HEK293 (cell line): Measurements from ENCODE around the gene CIDEB.

ENCODE experiments used
- CTCF ChIA-PET: fragments of 350-600 bp; formaldehyde crosslinking; extraction: SDS; loops from one replicate; lab custom pipeline; 2021; ENCODE audit warnings: antibody characterized with exemption; lab: Yijun Ruan, JAX
- POLR2A ChIA-PET: fragments of 300-600 bp; formaldehyde crosslinking; extraction: SDS; loops from one replicate; lab custom pipeline; 2020; ENCODE audit warnings: antibody characterized with exemption, inconsistent platforms; lab: Yijun Ruan, JAX
- H3K27ac ChIP-seq: fragments of 200-500 bp; sonication (Bioruptor generic); 2 replicates; pipeline ENCODE4 v1.5.1; 2014; ENCODE audit warnings: low read depth, low read length, control low read depth, inconsistent platforms; ENCODE audit errors: extremely low read depth
- H3K36me3 ChIP-seq, 2 experiments: fragments of 200-500 bp in 1 of 2; sonication (Bioruptor generic) in 1 of 2; 1 replicate in 1 of 2; 2 replicates in 1 of 2; pipeline ENCODE4 v1.5.1; 2014 to 2017; ENCODE audit warnings: inconsistent platforms in 2 of 2, low read length in 2 of 2; ENCODE audit not compliant: control insufficient read depth in 2 of 2, insufficient read depth in 1 of 2
- H3K4me1 ChIP-seq: fragments of 200-500 bp; sonication (Bioruptor generic); 2 replicates; pipeline ENCODE4 v1.5.1; 2014; ENCODE audit warnings: mild to moderate bottlenecking, low read length, inconsistent platforms; ENCODE audit not compliant: control insufficient read depth, insufficient read depth
- H3K4me3 ChIP-seq: 2 replicates; pipeline ENCODE4 v1.5.1; 2011; ENCODE audit warnings: low read depth, mild to moderate bottlenecking, control low read depth, low read length, moderate library complexity
- H3K9me3 ChIP-seq: fragments of 200-500 bp; sonication (Bioruptor generic); 2 replicates; pipeline ENCODE4 v1.5.1; 2014; ENCODE audit warnings: low read depth, low read length, inconsistent platforms; ENCODE audit not compliant: control insufficient read depth, insufficient read depth
- KLF17 ChIP-seq: fragments of 450-650 bp; formaldehyde crosslinking; IDR thresholded peaks from 2 replicates; pipeline ENCODE4 v1.5.1; 2016; ENCODE audit warnings: missing biosample characterization, missing genetic modification characterization
- KLF8 ChIP-seq: fragments of 450-650 bp; formaldehyde crosslinking; IDR thresholded peaks from 2 replicates; pipeline ENCODE4 v1.5.1; 2016; ENCODE audit warnings: missing biosample characterization, missing genetic modification characterization
- PRDM1 ChIP-seq: fragments of 450-650 bp; formaldehyde crosslinking; IDR thresholded peaks from 2 replicates; pipeline ENCODE4; 2016; ENCODE audit warnings: missing biosample characterization, missing genetic modification characterization
- WT1 ChIP-seq: fragments of 450-650 bp; formaldehyde crosslinking; IDR thresholded peaks from 2 replicates; pipeline ENCODE4 v1.5.1; 2016; ENCODE audit warnings: missing biosample characterization, missing genetic modification characterization
- ZBTB20 ChIP-seq: fragments of 450-650 bp; formaldehyde crosslinking; IDR thresholded peaks from 2 replicates; pipeline ENCODE4 v1.5.1; 2016; ENCODE audit warnings: missing biosample characterization, missing genetic modification characterization
- ZBTB49 ChIP-seq: fragments of 450-650 bp; formaldehyde crosslinking; IDR thresholded peaks from 2 replicates; pipeline ENCODE4 v1.5.1; 2016; ENCODE audit warnings: missing biosample characterization, missing genetic modification characterization, low read depth
- ZFP69B ChIP-seq: fragments of 450-650 bp; formaldehyde crosslinking; IDR thresholded peaks from 2 replicates; pipeline ENCODE4 v1.5.1; 2016; ENCODE audit warnings: missing biosample characterization, missing genetic modification characterization
- ZNF24 ChIP-seq: fragments of 450-650 bp; formaldehyde crosslinking; IDR thresholded peaks from 2 replicates; pipeline ENCODE4 v1.5.1; 2016; ENCODE audit warnings: missing biosample characterization, missing genetic modification characterization
- ZNF354C ChIP-seq: fragments of 450-650 bp; formaldehyde crosslinking; IDR thresholded peaks from 2 replicates; pipeline ENCODE4 v1.5.1; 2016; ENCODE audit warnings: missing biosample characterization, missing genetic modification characterization, low read depth, borderline replicate concordance
- ZNF398 ChIP-seq: fragments of 450-650 bp; formaldehyde crosslinking; IDR thresholded peaks from 2 replicates; pipeline ENCODE4 v1.5.1; 2017; ENCODE audit warnings: missing biosample characterization, missing genetic modification characterization
- ZNF433 ChIP-seq: fragments of 450-650 bp; formaldehyde crosslinking; IDR thresholded peaks from 2 replicates; pipeline ENCODE4 v1.5.1; 2016; ENCODE audit warnings: missing biosample characterization, missing genetic modification characterization, low read depth
- ZNF473 ChIP-seq: fragments of 450-650 bp; formaldehyde crosslinking; IDR thresholded peaks from 2 replicates; pipeline ENCODE4 v1.5.1; 2017; ENCODE audit warnings: missing biosample characterization, missing genetic modification characterization
- ZNF549 ChIP-seq: fragments of 450-650 bp; IDR thresholded peaks from 2 replicates; pipeline ENCODE4 v1.5.1; 2018; ENCODE audit warnings: missing biosample characterization, missing genetic modification characterization, mild to moderate bottlenecking, inconsistent platforms, moderate library complexity
- ZNF629 ChIP-seq: fragments of 450-650 bp; formaldehyde crosslinking; IDR thresholded peaks from 2 replicates; pipeline ENCODE4 v1.5.1; 2017; ENCODE audit warnings: missing biosample characterization, missing genetic modification characterization
- ZNF664 ChIP-seq: fragments of 450-650 bp; formaldehyde crosslinking; IDR thresholded peaks from 2 replicates; pipeline ENCODE4 v1.5.1; 2016; ENCODE audit warnings: missing biosample characterization, missing genetic modification characterization
- ZNF747 ChIP-seq: fragments of 450-650 bp; formaldehyde crosslinking; IDR thresholded peaks from 2 replicates; pipeline ENCODE4 v1.5.1; 2016; ENCODE audit warnings: missing biosample characterization, missing genetic modification characterization
- ZSCAN4 ChIP-seq: fragments of 450-650 bp; formaldehyde crosslinking; IDR thresholded peaks from 2 replicates; pipeline ENCODE4 v1.5.1; 2017; ENCODE audit warnings: missing biosample characterization, missing genetic modification characterization
- TF ChIP-seq, protein P1 (sequence below): fragments of 450-650 bp; formaldehyde crosslinking; IDR thresholded peaks from 2 replicates; pipeline ENCODE4 v1.5.1; 2017; ENCODE audit warnings: missing biosample characterization, missing genetic modification characterization
- TF ChIP-seq, protein P2 (sequence below): fragments of 450-650 bp; formaldehyde crosslinking; IDR thresholded peaks from 2 replicates; pipeline ENCODE4 v1.5.1; 2016; ENCODE audit warnings: missing biosample characterization, missing genetic modification characterization
- TF ChIP-seq, protein P3 (sequence below): fragments of 450-650 bp; IDR thresholded peaks from 2 replicates; pipeline ENCODE4 v1.5.1; 2018; ENCODE audit warnings: missing biosample characterization, mild to moderate bottlenecking, missing genetic modification characterization

CIDEB gene

DNA sequence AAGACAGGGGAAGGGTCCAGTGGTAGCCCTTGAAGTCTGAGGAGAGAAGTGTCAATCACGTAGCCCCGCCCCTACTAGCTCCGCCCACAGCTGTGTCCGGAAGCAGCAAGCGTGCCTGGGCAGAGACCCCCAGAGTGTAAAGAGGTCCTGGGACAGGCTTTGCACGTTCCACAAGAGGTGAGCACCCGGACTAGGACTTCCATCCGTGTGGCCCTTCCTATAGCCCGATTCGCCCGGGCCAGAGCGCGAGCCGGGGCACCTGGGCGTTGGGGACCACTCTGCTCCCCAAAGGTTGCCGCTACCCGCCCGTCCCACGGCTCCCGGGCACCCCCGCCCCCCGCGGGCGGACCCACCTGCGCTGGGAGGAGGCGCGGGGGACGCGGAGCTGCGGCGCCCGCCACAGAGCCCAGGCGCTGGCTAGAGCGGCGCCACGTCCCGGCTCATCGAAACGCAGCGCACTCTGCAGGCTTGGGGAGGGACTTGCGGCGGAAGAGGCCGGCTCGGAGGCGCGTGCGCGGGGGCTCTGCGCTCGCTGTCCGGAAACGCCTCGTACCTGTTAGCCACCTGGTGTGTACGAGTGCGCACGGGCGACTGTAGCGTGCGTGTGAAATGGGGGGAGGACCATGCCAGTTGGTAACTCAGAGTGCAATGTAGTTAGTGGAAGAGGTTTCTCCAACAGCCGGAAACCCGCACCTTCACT, 36.5 kb downstream of the CIDEB start, which contains the start of gene RABGGTA (continued):
- TF ChIP-seq, protein P1, sequence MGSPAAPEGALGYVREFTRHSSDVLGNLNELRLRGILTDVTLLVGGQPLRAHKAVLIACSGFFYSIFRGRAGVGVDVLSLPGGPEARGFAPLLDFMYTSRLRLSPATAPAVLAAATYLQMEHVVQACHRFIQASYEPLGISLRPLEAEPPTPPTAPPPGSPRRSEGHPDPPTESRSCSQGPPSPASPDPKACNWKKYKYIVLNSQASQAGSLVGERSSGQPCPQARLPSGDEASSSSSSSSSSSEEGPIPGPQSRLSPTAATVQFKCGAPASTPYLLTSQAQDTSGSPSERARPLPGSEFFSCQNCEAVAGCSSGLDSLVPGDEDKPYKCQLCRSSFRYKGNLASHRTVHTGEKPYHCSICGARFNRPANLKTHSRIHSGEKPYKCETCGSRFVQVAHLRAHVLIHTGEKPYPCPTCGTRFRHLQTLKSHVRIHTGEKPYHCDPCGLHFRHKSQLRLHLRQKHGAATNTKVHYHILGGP (tag by site-specific recombination), result no peak
- TF ChIP-seq ZNF549 (tag by site-specific recombination), result no peak
- TF ChIP-seq ZNF354C (tag by site-specific recombination), result no peak
- TF ChIP-seq ZNF473 (tag by site-specific recombination), result no peak
- peak; percentile 59; the same call in 1 of the 2 replicates for TF ChIP-seq KLF17 (tag by site-specific recombination)
- peak; percentile 82; the same call in 1 of the 2 replicates for TF ChIP-seq KLF8 (tag by site-specific recombination)
- TF ChIP-seq ZNF747 (tag by site-specific recombination), result no peak
- no peak for TF ChIP-seq ZBTB49

DNA sequence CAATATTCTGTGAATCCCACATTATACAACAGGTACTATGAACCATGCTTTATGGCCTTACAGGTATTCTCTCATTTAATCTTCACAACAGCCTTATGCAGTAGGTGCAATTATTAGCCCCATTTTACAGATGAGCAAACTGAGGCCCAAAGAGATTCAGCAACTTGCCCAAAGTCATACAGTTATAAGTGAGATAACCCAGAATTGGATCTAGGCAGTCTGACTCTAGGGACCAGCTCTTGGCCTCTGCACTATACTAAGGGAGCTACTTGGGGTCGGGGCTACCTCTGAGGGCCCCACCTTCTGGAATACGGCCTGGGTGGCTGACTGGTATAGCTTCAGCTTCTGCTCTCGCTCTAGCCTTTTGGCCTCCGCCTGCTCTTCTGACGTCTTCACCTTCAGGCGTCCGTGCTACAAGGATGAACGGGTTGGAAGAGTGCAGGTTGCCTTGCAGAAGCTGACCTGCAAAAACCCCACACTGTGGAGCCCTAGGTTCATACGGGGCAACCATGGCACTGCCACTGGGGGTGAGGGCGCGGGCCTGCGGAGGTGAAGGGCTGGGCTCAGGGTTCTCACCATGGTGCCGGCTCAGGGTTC, 37.1 kb downstream of the CIDEB start:
- CTCF ChIA-PET, result interaction anchor here (0.6 to 3.0 kb wide), 12 partner anchors 11 to 167 kb away, joined by 3 to 17 read pairs (median 4); partner anchors contain the start of genes CIDEB, LTB4R2, MDP1 and TINF2
- TF ChIP-seq ZSCAN4 (no peak), ZNF398 (tag by site-specific recombination) (no peak), KLF8 (tag by site-specific recombination) (0 out of 2 replicates have a peak, but pooled peaks have one; percentile 29), ZNF433 (tag by site-specific recombination) (no peak), PRDM1 (no peak), WT1 (tag by site-specific recombination) (no peak), ZFP69B (no peak), ZNF24 (peak; percentile 42; the same call in 1 of the 2 replicates), ZNF629 (tag by site-specific recombination) (peak; percentile 27), ZBTB20 (no peak), ZNF664 (tag by site-specific recombination) (no peak)
- TF ChIP-seq, protein P2, sequence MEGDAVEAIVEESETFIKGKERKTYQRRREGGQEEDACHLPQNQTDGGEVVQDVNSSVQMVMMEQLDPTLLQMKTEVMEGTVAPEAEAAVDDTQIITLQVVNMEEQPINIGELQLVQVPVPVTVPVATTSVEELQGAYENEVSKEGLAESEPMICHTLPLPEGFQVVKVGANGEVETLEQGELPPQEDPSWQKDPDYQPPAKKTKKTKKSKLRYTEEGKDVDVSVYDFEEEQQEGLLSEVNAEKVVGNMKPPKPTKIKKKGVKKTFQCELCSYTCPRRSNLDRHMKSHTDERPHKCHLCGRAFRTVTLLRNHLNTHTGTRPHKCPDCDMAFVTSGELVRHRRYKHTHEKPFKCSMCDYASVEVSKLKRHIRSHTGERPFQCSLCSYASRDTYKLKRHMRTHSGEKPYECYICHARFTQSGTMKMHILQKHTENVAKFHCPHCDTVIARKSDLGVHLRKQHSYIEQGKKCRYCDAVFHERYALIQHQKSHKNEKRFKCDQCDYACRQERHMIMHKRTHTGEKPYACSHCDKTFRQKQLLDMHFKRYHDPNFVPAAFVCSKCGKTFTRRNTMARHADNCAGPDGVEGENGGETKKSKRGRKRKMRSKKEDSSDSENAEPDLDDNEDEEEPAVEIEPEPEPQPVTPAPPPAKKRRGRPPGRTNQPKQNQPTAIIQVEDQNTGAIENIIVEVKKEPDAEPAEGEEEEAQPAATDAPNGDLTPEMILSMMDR, result no peak
- TF ChIP-seq, protein P3, sequence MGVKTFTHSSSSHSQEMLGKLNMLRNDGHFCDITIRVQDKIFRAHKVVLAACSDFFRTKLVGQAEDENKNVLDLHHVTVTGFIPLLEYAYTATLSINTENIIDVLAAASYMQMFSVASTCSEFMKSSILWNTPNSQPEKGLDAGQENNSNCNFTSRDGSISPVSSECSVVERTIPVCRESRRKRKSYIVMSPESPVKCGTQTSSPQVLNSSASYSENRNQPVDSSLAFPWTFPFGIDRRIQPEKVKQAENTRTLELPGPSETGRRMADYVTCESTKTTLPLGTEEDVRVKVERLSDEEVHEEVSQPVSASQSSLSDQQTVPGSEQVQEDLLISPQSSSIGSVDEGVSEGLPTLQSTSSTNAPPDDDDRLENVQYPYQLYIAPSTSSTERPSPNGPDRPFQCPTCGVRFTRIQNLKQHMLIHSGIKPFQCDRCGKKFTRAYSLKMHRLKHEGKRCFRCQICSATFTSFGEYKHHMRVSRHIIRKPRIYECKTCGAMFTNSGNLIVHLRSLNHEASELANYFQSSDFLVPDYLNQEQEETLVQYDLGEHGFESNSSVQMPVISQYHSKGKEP (tag by site-specific recombination), result no peak
- TF ChIP-seq, all 188 proteins: peak for 3
- H3K36me3 ChIP-seq, result peaks cover 0 to 36% of the 10 kb centered on the region in 2 experiments; a peak in 1 of 3 replicates
- no peaks in the 10 kb centered on the region for H3K9me3 ChIP-seq
- POLR2A ChIA-PET, result interaction anchor here (0.5 to 2.9 kb wide), 32 partner anchors 9 to 218 kb away, joined by 3 to 47 read pairs (median 5); partner anchors contain the start of genes CIDEB, DCAF11, DHRS1 and EMC9
- peak overlapping the region; percentile 94 for H3K27ac ChIP-seq
- peak overlapping the region; percentile 92 for H3K4me3 ChIP-seq
- H3K4me1 ChIP-seq, result peaks cover 3% of the 10 kb centered on the region; the same call in 1 of the 2 replicates
